HG03135 (cell line): Measurements from ENCODE around the gene PI4KA.

ENCODE experiments used
- ATAC-seq: cut with Tn5 transposase; IDR thresholded peaks from one replicate; pipeline ENCODE4 v1.9.1; 2021; ENCODE audit warnings: mild to moderate bottlenecking, moderate library complexity; ENCODE audit not compliant: unreplicated experiment

Gene PI4KA

GRCh38 chr22:20819471-20819870 is 39.1 kb downstream of the PI4KA start:
- no peak for ATAC-seq

- no peak for ATAC-seq
These were observed 40.1 kb downstream of the PI4KA start for GRCh38 chr22:20818471-20818870.

DNA sequence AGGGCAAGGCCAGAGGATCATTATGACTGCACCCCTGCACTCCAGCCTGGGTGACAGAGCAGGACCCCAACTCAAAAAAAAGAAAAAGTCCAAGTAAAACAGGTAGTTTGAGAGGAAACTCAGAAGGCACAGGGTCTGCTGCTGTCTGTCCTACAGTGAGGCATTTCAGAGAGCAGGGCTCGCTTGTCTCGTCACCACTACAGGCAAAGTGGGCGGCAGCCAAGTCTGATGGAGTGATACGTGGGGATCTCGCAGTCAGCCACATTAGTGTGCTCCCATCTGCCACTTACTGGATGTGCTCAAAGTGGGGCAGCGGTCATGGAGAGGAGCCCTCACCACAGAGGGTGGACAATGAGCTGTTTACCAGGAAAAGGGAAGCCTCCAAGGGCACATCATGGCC is 42.1 kb downstream of the PI4KA start:
- no peak for ATAC-seq

- ATAC-seq, result no peak
These were observed 43.0 kb downstream of the PI4KA start for GRCh38 chr22:20815477-20816050.

DNA sequence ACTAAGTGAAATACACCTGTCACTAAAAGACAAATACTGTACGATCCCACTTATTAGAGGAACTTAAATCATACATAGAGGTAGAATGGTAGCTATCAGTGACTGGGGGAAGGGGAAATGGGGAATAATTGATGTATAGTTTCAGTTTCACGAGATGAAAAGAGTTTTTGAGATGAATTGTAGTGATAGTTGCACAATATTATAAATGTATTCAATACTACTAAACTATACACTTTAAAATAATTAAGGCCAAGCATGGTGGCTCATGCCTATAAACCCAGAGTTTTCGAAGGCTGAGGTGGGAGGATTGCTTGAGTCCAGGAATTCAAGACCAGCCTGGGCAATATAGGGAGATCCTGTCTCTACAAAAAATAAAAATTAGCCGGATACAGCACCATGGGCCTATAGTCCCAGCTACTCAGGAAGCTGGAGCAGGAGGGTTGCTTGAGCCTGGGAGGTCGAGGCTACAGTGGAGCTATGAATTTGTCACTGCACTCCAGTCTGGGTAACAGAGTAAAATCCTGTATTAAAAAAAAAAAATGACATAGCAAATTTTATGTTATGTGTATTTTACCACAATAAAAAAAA is 44.3 kb downstream of the PI4KA start:
- no peak for ATAC-seq

- no peak for ATAC-seq
These were observed 45.6 kb downstream of the PI4KA start for GRCh38 chr22:20813056-20813455.

DNA sequence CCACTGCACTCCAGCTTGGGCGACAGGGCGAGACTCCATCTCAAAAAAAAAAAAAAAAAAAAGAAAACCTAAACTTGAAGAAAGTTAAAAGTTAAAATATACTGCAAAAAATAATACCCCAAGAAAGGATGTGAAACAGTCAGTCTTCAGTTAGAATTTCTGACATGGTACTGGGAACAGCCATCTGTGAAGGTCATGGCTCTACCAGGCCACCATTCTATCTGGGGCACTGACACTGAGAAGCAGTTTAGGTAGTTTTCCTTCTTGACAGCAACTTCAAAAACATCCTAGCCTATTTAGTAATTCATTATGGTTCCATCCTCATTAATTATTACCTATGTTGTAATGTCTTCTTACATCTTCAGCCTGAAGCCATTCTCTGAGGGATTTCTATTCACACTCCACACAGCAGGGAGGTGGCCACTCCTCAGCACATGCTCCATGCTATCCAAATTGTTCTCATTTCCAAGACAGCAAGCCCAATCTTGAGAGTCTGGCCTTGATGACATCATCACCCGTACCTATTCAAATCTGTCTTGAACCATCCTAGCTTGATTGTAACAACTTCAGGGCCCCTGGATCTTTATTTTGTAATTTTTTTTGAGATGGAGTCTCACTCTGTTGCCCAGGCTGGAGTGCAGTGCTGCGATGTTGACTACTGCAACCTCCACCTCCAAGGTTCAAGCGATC is 46.5 kb downstream of the PI4KA start:
- no peak for ATAC-seq

GRCh38 chr22:20811171-20811570 is 47.4 kb downstream of the PI4KA start:
- no peak for ATAC-seq

GRCh38 chr22:20810645-20811044 is 48.0 kb downstream of the PI4KA start:
- ATAC-seq, result no peak

DNA sequence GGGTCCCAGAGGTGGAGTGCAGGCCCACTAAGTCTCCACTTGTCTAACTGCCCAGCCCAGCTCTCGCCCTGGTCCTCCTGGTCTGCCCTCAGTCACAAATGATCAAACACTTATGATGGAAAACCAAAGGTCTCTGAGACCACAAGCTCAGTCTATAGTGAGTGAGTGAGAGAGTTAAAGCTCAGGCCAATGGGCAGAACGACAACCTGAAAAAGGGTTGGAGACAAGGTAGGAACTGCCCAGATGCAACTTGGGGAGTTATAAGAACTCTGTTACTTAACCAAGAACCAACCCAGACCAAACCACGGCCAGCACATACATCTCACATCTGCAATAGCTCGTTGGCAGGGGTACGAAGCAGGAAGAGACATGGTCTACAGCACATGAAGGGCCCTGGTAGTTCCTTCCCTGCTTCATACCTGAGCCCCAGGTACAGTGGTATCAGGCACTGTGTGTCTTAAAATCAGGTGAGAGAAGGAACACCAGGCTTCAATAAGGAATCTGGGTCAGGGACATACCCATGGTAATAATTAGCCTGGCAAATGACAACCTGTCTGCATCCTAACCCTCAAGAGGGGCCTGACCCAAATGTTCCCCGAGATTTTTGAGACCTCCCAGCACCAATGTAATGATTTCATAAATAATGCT is 48.9 kb downstream of the PI4KA start:
- no peak for ATAC-seq

GRCh38 chr22:20808844-20809243 is 49.8 kb downstream of the PI4KA start:
- ATAC-seq, result no peak

DNA sequence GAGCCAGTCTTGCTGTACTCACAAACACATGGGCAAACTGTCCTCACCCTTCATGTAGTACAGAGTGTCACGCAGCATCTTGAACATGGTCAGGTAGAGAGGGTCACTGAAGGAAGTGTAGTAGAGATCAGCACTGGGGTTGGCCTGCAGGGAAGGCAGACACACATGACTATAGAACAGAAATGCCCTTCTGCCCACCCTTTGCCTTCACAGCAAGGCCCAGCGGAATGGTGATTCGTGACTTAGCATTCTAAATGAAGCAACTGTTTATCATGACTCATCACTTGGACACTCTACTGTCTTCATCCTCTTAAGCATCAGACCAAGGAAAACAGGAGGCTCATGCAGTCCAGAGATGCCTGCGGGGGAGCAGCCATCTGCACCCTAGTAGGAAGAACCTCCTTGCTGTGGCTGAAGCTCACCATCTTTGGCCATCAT is 51.3 kb downstream of the PI4KA start:
- no peak for ATAC-seq

DNA sequence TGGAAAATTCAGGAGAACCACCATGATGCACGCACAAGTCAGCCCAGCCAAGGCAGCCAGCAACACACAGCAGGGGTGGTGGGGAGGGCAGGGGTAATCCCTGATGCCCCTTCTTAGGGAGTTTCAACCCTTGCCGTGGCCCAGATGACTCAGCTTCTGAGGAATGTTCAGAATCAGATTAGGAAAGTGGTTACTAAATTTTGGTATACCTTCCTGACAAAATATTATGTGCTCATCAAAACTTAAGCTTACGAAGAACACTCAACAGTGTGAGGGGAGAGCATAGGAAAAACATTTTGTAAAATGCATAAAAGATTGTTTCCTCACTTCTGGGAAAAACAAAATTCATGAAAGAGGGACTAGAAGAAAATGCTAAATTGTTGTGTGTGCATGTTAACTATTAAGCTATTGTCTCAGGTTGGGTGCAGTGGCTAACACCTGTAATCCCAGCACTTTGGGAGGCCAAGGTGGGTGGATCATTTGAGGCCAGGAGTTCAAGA is 52.6 kb downstream of the PI4KA start:
- no peak for ATAC-seq

- no peak for ATAC-seq
These were observed 54.0 kb downstream of the PI4KA start for GRCh38 chr22:20804650-20805049.

GRCh38 chr22:20803696-20804324 is 54.8 kb downstream of the PI4KA start:
- ATAC-seq, result no peak

- ATAC-seq, result no peak
These were observed 55.6 kb downstream of the PI4KA start for GRCh38 chr22:20802922-20803553.

DNA sequence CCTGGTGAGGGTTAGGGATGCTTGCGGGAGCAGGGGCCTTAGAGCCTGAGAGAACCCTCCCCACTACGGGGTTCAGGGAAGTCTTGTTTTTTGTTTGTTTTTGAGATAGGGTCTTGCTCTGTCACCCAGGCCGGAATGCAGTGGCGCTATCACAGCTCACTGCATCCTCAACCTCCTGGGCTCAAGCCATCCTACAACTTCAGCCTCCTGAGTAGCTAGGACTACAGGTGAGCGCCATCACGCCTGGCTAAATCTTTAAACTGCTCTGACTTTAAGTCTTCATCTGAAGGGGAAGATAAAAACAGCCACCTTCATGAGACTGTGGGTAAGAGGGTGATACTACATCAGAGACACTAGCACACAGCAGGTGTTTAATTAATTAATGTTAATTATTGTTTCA is 56.2 kb downstream of the PI4KA start:
- ATAC-seq, result no peak

DNA sequence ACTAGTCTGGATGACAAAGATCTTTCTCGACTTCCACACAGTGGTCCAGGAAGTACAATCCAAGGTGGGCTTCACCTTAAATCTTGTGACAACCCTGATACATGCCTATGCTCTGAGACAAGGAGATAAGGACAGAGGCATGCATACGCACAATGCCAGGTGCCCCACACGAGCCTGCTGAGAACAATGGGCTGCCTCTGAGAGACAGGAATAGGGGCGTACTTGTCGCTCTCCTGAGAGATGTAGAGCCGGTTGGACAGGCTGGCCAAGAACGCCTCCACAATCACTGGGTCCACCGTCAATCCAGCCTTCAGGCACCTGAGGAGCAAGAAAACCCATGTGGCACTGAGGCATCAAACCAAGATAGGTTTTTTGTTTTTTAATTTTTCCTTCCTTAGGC is 59.2 kb downstream of the PI4KA start:
- no peak for ATAC-seq

GRCh38 chr22:20798974-20799373 is 59.6 kb downstream of the PI4KA start:
- ATAC-seq, result no peak

- ATAC-seq, result no peak
These were observed 60.4 kb downstream of the PI4KA start for GRCh38 chr22:20798218-20798617.

DNA sequence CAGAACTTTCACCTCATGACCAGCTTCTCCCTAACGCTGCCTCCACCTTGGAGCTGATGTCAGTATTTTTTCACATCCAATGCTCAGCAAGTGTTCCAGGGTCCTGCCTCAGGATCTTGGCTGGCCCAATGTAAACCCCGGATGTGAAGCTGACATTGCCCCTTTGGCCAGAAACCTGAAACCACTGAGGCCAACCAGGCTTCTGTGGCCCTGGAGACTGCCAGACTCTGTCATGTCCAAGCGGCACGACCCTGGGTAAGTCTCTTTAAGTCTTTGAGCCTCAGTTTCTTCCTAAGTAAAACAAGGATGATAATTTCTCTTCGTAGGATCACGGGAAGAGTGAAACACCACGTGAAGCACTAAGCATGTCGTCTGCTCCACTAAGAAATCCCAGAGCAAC is 61.9 kb downstream of the PI4KA start:
- no peak for ATAC-seq
